Activated CD8-positive, alpha-beta memory T cell treated with anti-CD3 and anti-CD28 coated beads for 1 hour (primary cell): ENCODE measurements around the gene GAB2.

Experiments used
- DNase-seq, 2 donors: peaks; one replicate each; pipeline ENCODE4 v3.0.0-alpha.2; 2020; ENCODE audit warnings: low read depth in 1 of 2; ENCODE audit errors: extremely low read depth in 1 of 2

The GAB2 gene

DNA sequence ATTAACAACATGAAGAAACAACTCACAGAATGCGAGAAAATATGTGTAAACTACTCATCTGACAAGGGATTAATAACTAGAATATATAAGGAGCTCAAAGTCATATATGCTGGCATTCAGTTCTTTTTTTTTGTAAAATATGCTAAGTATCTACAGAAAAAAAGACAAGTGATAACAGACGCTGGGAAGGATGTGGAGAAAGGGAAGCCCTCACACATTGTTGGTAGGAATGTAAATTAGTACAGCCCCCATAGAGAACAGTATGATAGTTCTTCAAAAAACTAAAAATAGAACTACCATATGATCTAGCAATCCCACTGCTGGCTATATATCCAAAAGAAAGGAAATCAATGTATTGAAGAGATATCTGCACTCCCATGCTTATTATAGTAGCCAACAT, 13.8 kb downstream of the GAB2 start:
- no peak for DNase-seq

DNA sequence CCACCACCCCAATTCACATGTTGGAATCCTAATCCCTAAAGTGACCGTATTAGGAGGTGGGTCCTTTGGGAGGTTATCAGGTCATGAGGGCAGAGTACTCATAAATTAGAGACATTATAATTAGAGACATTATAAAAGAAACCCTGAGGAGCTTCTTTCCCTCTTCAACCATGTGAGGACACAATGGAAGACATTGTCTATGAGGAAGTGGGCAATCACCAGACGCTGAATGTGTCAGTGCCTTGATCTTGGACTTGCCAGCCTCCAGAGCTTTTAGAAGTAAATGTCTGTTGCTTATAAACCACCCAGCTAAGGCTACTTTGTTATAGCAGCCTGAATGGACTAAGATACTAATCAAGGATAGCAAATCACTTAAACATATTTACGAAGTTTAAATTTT, 14.8 kb downstream of the GAB2 start:
- DNase-seq: no peak

DNA sequence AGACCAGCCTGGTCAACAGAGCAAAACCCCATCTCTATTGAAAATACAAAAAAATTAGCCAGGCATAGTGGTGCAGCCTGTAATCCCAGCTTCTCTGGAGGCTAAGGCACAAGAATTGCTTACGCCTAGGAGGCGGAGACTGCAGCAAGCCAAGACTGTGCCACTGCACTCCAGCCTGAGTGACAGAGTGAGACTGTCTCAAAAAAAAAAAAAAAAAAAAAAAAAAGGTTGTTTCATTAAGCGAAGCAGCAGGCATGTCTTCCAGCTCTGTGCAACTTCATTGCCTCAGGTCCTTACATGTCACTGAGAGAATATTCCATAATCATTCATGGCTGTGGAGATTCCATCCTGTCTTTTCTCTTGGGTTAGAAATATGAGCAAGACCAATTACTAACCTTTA, 16.9 kb downstream of the GAB2 start:
- DNase-seq: no peak

DNA sequence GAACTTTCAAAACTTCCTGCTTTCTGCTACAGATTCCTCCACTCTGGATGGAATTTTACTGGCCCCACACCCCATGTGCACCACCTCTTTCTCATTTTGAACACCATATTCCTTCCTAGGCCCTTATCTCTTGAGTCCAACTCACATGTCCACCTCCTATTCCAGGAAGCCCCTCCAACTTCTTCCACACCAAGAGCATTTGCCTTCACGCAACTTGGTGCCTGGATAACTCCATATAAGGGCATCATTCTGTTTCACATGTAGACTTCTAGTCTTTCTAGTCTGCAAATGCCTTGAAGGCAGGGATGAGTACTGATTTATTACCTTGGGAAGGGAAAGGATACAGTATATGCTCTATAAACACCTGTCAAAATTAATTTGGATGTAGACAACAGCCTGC, 17.5 kb downstream of the GAB2 start:
- DNase-seq: no peak

DNA sequence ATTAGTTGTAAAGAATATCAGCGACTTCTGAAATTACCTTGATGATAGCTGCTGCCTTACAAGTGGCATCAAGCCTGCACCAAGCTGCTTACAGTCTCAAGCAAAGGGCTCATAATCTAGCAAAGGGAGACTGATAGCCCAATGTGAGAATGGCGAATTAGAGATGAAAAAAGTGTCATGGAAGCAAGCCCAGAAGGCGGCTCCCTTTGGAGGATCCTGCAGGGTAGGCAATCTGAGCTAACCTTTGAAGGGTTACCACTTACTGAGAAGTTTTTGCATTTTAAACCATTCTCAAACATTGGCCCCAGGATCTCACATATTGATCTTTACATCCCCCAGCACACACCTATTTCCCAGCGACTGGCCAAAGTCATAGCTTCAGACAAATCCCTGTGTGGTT, 18.5 kb downstream of the GAB2 start:
- DNase-seq: no peak

DNA sequence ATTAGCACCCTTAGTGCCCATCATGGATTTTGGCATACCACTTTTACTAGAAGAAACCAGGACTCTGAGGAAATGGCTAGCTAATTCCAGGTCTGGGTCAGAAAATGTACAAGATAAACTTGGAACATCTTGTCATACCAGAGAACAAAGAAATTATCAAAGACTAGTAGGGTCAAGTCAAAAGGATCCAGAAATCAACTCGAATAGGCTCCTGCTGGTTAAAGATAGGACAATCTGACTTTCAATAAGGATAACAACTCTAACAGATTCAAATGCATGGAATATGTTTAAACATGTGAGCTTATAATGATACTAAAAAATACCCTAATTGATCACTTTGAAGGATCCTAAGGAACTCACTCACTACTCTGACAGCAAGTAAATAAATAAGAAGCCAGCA, 18.9 kb downstream of the GAB2 start:
- no peak for DNase-seq

DNA sequence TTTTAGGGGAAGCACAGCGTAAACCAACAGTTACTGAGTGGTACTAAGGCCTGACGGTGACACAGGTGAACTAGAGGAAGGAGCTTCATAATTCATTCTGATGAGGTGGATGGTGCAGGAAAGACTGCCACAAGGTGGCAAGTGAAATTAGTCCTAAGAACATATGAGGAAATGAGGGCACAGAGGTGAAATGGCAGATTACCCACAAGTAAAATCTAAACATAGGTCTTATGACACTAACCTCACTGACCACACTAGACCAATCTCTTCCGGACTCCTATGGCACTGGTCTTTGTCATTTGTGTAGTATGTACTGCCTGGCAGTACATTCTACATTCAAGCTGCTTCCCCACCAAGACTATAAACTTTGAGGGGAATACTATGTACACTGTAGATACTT, 20.2 kb downstream of the GAB2 start:
- no peak for DNase-seq

DNA sequence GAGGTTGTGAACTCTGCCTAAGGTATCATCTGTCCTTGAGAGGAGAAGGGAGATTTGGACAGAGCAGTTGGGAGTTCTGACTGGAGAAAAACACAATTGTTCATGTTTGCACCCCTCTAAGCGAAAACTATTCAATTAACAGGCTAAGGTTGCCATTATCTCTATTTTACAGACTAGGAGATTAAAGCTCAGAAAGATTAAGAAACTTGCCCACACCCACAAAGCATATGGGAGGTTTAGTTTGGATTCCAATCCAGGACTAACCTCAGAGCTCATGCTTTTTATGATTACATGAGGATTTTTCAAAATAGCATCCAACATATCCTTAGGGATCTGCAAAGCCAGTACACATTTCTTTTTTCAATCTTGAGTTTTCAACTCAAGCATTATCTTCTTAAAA, 22.0 kb downstream of the GAB2 start:
- DNase-seq: no peak

DNA sequence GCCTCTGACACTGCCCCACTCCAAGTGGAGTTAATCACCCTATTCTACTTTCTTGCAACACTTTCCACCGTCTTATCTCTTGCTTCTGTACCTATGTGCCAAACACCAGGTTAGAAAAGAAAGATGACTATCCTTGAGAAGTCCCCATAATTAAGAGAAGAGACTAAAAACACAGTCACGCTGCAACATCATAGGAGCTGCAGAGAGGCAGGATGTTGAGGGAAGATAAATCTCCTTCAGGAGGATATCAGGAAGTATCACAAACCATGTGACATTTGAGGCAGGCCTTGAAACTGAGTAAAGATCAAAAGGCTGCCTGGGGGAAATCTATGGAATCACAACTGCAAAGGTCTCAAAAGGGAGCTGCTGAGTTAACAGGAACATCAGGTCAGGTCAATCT, 24.8 kb downstream of the GAB2 start:
- DNase-seq: no peak

DNA sequence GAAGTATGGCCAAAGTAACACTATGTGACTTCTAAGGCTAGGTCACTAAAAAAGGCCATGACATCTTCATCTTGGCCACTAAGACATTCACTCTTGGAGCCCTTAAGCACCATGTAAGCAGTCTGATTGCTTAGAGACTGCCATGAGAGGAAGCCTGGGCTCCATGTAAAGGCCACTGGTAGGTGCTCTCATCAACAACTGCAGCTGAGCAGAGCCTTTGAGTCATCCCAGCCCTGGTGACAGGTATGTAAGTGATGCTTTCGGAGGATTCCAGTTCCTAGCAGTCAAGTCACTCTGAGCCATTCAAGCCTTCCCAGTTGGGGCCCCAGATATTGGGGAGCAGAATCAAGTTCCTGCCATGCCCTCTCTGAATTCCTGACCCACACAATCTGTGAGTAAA, 26.2 kb downstream of the GAB2 start:
- DNase-seq: no peak

DNA sequence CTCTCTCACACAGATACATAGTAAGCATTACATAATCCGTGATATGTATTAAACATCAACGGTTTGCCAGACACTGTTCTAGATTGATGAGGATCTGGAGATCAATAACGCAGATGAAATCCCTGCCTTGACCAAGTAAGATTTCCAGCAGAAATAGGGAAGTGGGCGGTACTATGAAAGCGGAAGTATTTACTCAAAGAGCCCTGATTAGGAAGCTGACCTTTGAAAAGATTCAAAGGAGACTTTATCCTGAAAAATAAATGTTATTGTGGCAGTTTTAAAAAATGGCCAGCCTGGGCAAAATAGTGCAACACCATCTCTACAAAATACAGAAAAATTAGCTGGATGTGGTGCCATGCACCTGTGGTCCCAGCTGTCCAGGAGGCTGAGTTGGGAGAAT, 26.8 kb downstream of the GAB2 start:
- DNase-seq: no peak

DNA sequence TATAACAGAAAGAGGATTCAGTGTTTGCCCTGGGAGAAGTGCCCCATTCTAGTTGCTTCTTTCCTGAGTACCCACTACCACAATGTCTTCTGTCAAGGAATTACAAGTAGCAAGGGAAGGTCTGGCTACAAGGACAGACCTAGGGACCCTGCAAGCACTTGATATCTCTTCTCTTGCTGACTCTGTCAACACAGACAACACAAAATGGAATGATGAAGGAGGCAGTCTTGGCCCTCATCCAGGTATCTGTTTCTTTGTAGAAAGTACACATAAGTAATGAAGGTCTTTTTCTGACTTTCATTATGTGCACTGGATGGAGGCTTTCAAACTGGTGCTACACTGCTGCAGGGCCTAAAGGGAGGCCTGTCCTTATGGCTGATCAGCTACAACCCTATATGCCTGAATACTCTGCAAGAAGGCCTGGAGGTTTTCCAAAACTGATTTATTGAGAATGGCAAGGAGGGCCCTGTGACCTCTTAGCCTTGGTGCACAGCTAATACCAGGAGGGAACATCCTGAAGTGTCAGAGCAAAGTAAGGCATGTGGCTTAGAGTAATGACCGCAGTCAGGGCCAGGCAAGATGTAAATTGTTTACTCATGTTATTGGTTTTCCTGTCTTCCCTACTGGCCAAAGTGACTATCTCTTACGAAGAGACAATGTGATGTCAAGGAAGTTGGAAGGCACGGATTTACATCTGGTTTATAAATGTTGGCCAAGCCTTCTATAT, 31.2 kb downstream of the GAB2 start:
- no peak for DNase-seq

DNA sequence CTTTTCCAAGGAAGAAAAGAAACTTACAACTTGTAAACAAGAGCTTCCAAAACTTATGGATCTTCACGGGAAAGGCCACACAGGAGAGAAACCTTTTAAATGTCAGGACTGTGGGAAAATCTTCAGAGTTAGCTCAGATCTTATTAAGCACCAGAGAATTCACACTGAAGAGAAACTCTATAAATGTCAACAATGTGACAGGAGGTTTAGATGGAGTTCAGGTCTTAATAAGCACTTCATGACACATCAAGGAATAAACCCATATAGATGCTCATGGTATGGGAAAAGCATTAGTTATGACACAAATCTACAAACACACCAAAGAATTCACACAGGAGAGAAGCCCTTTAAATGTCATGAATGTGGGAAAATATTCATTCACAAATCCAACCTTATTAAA, 32.4 kb downstream of the GAB2 start:
- DNase-seq: no peak

DNA sequence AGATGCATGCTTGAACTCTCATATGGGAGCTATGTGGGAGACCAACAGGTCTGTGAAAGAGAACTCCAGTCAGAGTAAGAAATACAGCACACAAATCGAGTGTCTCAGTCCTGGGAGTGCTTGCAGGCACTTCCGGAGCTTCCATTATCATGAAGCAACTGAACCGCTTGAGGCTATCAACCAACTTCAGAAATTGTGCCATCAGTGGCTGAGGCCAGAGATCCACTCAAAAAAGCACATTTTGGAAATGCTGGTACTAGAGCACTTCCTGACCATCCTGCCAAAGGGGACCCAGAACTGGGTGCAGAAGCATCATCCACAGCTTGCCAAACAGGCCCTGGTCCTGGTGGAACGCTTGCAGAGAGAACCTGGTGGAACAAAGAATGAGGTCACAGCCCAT, 33.4 kb downstream of the GAB2 start:
- no peak for DNase-seq

DNA sequence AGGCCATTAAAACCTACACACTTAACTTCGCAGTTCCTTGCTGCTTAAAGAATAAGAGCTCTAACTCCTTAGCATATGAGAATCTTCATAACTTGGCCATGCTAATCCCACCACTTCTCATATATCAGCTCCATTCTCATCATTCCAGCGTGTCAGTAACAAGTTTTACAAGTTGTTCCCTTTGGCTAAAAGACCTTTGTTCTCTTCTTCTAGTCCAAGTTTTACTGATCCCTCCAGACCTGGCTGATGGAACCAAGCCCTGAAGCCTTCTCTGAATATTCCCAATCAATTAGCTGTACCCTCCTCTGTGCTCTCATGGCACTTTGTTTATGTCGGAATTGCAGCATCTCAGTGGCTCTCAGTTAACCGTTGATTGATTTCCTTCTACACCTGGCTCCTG, 35.8 kb downstream of the GAB2 start:
- DNase-seq: no peak

DNA sequence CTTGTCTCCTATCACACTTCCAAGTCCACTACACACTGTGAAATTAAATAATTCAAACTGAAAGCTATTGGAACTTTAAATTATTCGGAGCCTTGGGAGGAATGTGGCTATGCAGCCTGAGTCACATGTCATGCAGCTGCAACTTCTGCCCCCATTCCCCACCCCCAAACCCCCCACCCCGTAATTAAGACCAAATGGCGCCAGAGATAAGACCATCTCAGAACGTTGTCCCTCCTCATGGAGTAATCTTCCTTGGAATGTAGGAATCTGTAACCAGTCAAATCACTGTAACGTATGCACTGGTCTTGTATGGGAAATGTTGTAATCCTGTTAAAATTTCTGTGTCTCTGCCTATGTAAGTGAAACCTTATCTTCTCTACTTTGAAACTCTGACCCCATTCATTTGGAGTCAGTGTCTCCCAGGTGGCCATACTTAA, 37.0 kb downstream of the GAB2 start:
- no peak for DNase-seq

DNA sequence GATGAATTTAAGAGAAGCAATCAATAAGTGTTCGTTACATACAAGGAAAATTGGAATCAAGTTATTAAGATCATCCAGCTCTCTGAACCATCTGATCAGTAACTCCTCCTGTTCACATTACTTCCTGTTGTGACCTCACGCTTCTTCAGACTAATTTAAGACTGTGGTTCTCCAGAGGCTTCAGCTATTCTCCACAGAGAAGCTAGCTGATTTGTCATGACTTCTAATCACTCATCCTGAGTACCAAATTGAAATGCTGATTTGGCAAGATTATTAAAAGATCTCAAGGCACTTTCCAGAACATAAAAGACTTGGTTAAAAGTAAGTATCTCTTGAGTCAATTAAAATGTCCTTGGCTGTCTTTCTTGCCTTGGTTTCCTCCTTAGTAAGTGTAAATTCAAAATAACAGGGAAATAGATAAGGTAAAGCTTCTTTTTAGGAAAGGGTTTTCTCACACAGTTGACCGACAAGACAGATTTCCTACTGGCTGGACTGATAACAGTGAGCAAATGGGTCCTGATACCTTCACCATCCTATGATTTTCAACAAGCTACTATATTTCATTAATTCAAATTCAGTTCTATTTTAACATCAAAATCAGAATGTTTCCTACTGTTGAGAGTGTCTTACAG, 38.5 kb downstream of the GAB2 start:
- no peak for DNase-seq

DNA sequence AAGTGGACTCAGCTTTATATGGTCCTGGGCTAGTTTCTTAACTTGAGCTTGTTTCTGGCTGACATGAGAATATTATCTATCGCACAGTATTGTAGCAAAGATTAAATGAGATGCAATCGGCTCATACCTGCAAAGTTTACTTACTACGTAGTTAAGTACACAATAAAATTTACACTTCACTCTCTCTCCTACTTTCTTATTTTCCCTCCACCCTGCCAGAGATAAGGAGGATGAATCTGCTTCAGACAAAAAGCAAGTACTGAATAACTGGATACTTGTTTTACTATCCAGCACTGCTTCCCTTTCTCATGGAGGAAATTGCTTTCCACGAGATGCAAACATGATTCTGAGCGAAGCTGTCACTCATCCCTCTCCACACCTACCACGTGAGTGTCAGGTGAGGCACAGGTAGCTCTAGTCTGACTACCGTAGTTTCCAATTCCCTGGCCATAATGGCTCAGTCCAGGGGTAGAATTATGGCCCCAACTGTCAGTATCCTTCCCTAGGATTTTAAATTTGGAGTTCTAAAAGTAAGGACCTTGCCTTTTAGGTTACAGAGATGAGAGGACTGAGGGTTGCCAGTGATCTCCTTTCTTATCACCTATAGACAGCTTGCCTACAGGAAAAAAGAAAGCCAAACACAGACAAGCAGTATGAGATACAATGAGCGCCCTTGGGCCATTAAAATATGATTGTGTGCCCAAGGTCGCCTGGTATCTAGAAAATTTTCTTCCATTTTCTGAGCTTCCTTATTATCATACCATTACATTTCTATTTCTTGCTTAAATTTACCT, 39.8 kb downstream of the GAB2 start:
- DNase-seq: no peak

DNA sequence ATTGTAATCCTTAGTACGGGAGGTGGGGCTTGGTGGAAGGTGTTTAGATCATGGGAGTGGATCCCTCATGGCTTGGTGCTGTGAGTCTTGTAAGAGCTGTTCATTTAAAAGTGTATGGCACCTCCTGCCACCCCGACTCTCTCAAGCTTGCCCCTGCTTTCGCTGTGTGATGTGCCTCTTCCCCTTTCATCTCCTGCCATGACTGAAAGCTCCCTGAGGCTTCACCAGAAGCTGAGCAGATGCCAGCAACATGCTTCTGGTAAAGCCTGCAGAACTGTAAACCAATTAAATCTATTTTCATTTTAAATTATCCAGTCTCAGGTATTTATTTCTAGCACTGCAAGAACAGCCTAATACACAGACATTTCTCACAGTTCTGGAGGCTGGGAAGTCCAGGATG, 40.8 kb downstream of the GAB2 start:
- DNase-seq: no peak

DNA sequence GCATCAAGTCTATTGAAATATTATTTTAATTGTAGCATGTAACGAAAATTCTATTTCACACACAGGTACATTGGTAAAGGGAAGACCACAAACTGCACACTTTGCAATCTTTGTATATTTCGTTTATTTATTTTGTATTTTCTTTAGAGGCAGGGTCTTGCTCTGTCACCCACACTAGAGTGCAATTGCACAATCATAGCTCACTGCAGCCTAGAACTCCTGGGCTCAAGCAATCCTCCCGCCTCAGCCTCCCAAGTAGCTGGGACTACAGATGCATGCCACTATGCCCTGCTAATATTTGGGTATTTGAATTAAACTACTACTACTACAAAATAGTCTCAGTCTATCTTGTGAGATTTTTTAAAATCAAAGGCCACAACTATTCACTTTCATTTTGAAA, 42.7 kb downstream of the GAB2 start:
- DNase-seq: no peak

DNA sequence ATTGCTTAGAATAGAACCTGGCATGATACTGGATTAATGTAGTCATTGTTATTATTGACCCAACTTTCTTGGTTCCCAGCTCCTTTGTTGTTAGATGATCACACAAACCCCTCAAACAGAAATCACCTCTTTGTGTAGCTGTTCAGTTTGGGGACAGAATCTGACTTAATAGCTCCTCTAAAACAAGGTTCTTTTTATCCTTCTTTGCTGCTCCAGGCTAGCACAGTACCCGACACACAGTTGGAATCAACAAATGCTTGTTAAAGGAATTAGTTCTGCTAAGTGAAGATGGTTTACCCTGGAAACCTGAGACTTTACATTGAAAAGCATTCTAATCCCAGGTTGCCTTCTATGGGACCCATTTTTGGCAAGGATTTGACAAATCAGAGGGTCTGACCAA, 43.9 kb downstream of the GAB2 start:
- DNase-seq: no peak

DNA sequence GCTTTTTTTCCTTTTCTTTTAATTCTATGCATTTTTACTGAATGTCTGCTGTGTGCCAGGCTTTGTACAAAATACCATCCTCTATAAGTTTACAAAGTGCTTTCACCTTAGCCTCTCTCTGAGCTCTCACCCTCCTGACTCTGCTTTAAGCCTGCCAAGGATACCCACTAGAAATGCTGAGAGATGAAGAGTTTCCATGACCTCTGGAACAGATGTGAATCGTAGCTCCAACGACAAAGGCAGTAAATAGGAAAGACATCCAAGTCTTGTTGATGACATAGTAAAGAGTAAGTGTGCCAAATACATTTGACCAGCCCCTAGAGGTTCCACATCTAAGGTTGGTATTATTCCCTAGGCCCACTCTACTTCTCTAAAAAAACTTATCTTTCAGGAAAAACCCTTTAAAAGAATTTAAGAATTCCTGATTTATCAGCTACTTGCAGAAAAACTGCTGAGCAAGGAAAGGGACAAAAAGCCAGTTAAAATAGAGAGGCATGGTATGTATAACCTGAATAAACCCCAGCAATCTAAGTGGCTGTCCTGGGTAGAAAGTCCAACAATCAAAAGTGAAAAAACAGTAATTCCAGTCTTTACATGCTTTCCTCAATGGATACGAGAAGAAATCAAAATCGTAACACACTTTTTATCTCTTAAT, 45.4 kb downstream of the GAB2 start:
- no peak for DNase-seq
